ENCODE measurements around the gene TNRC18. TPM values are rescaled to one million over a fixed set of nuclear protein-coding genes. Genes with fewer than 3 reads are reported as not detected.

The TNRC18 gene
- total and polyA plus RNA-seq, 2 donors (not counting 1 experiment from before 2014, with no cell fraction given), result 17.8 to 75.0 TPM

GRCh38 chr7:5295039-5296014, 128.3 kb downstream of the TNRC18 start:
- 78% methylated on average over 21 of the region's 33 CpGs for WGBS (ENCODE audit: insufficient coverage)
- no peak overlapping the region for H3K27ac Mint-ChIP-seq
- H3K9me3 Mint-ChIP-seq (ENCODE audit: insufficient read depth), result peaks cover 6% of the 10 kb centered on the region
- peaks cover 14% of the 10 kb centered on the region for H3K4me1 Mint-ChIP-seq
- Histone ChIP-seq H3K27ac (ENCODE audit: low read length in 2 of 2) (no peak overlapping the region), H4K20me1 (ENCODE audit: control insufficient read depth, insufficient read depth, low read length, poor library complexity, severe bottlenecking) (no peaks in the 10 kb centered on the region), H3K4me1 (ENCODE audit: control insufficient read depth in 2 of 2, insufficient read depth in 2 of 2, low read length in 2 of 2) (peaks cover 11 to 13% of the 10 kb centered on the region in 2 donors), H3K79me2 (ENCODE audit: control insufficient read depth, insufficient read depth, low read length) (no peaks in the 10 kb centered on the region), H3K36me3 (replicated peaks in 1 of 2; ENCODE audit: control extremely low read depth in 1 of 2, control insufficient read depth in 1 of 2, extremely low read depth in 1 of 2, insufficient read depth in 2 of 2, low read length in 1 of 2) (no peaks in the 10 kb centered on the region), H3K4me3 (ENCODE audit: control extremely low read depth in 1 of 5, extremely low read depth in 1 of 5, insufficient read depth in 1 of 5, low read depth in 2 of 5, low read length in 4 of 5) (no peak overlapping the region), H3K27me3 (replicated peaks in 1 of 4; ENCODE audit: control extremely low read depth in 1 of 4, control insufficient read depth in 3 of 4, insufficient read depth in 4 of 4, low read length in 3 of 4) (peaks cover 0 to 27% (median 4%) of the 10 kb centered on the region in 4 experiments), H3K9ac (ENCODE audit: low read length) (no peak overlapping the region), H2AFZ (ENCODE audit: insufficient read depth, low read depth, low read length, poor library complexity, severe bottlenecking) (no peak overlapping the region), H3K9me3 (ENCODE audit: control extremely low read depth in 1 of 3, control insufficient read depth in 2 of 3, insufficient read depth in 1 of 3, low read length in 2 of 3) (peaks cover 0 to 22% (median 3%) of the 10 kb centered on the region in 3 donors), H3K4me2 (replicated peaks; ENCODE audit: low read depth, low read length, poor library complexity, severe bottlenecking) (peak overlapping the region; percentile 22)
- no peak for ATAC-seq (ENCODE audit: low read depth)
- TF ChIP-seq EZH2 (IDR thresholded peaks at IDR 0.05; ENCODE audit: borderline replicate concordance, insufficient read depth, low read depth, low read length, poor library complexity, severe bottlenecking) (no peak), CTCF (IDR thresholded peaks at IDR 0.05) (no peak)
- POLR2A ChIA-PET, result interaction anchor here (0.6 to 0.7 kb wide), 2 partner anchors 582 to 1055 kb away, joined by 3 read pairs; no protein-coding TSS in a partner anchor
- intact Hi-C loops (cut with micrococcal nuclease), result no loop called here
- CTCF ChIA-PET, result no interaction called here
- peak overlapping the region; percentile 67 for H3K4me3 Mint-ChIP-seq
- H3K27me3 Mint-ChIP-seq, result peaks cover 30% of the 10 kb centered on the region
- no peak for DNase-seq

All from B cell (primary cell).